ENCODE measurements around the gene NFE2L3.

GRCh38 chr7:26193432-26194207, 41.6 kb downstream of the NFE2L3 start:
- TF ChIP-seq CTCF (conservative IDR thresholded peaks at IDR 0.05; ENCODE audit: low read depth, low read length) (no peak), EZH2 (IDR thresholded peaks at IDR 0.05; ENCODE audit: low read length, unreplicated experiment) (no peak)
